ENCODE results near the gene ZG16B. TPM values are rescaled to one million over a fixed set of nuclear protein-coding genes. Genes with fewer than 3 reads are reported as not detected.

The ZG16B gene
- total RNA-seq, 4 donors from 2014 or later: not detected

DNA sequence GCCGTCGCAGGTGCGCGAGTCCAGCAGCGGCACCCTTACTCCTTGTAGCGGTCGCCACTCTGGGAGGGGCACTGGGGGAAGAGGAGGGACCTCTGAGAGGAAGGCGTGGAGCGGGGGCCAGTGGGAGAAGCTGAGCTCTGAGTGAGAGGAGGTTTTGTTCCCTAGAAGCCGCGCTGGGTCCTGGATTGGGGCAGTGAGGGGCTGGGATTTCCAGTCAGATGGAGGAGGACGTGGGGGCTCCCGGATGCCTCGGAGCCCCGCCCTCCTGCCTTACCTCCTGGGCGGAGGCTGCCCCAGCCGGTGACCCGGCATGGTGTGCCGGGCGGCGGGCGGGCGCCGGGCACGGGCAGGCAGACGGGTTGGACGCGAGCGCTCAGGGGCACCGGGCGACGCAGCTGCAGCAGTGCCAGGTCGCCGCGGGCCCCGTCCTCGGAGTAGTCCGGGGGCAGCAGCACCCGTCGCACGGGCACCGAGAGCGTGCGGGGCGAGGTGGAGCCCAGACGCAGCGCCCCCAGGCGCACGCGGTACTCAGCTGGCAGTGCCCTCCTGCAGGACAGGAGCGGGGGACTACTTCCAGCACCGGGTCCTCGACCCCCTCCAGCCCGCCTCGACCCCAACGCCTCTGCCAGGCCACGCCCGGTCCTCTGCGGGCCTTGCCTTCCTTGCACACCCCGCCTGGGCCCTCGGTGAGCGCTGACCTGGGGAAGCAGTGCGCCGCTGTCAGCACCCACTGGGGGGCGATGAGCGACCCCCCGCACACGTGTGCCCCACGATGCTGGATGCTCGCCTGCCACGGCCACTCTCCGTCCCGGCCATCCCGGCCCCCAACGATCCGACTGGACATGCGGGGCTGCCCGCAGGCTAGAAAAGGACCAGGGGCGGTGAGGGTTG lies 44.8 kb upstream of the ZG16B start:
- 44% methylated on average over 14 of the region's 79 CpGs for WGBS
- TF ChIP-seq POLR2AphosphoS5 (IDR thresholded peaks at IDR 0.05): no peak
- TF ChIP-seq EP300 (IDR thresholded peaks at IDR 0.05): no peak
- TF ChIP-seq, protein P1, sequence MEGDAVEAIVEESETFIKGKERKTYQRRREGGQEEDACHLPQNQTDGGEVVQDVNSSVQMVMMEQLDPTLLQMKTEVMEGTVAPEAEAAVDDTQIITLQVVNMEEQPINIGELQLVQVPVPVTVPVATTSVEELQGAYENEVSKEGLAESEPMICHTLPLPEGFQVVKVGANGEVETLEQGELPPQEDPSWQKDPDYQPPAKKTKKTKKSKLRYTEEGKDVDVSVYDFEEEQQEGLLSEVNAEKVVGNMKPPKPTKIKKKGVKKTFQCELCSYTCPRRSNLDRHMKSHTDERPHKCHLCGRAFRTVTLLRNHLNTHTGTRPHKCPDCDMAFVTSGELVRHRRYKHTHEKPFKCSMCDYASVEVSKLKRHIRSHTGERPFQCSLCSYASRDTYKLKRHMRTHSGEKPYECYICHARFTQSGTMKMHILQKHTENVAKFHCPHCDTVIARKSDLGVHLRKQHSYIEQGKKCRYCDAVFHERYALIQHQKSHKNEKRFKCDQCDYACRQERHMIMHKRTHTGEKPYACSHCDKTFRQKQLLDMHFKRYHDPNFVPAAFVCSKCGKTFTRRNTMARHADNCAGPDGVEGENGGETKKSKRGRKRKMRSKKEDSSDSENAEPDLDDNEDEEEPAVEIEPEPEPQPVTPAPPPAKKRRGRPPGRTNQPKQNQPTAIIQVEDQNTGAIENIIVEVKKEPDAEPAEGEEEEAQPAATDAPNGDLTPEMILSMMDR (IDR thresholded peaks at IDR 0.05): no peak
- TF ChIP-seq POLR2A (IDR thresholded peaks at IDR 0.05; ENCODE audit: low read depth): no peak
- Histone ChIP-seq H3K27ac (replicated peaks in 1 of 4) (no peak overlapping the region), H3K4me3 (peak overlapping the region; percentile 39 to 53 (median 42)), H3K9me3 (no peaks in the 10 kb centered on the region), H3K36me3 (no peaks in the 10 kb centered on the region), H3K27me3 (peaks cover 0 to 64% (median 29%) of the 10 kb centered on the region in 4 donors), H3K4me1 (peaks cover 6 to 14% (median 12%) of the 10 kb centered on the region in 4 donors)
- no peak for DNase-seq (ENCODE audit: extremely low spot score)
- intact Hi-C loops (cut with DNase I): no loop called here

DNA sequence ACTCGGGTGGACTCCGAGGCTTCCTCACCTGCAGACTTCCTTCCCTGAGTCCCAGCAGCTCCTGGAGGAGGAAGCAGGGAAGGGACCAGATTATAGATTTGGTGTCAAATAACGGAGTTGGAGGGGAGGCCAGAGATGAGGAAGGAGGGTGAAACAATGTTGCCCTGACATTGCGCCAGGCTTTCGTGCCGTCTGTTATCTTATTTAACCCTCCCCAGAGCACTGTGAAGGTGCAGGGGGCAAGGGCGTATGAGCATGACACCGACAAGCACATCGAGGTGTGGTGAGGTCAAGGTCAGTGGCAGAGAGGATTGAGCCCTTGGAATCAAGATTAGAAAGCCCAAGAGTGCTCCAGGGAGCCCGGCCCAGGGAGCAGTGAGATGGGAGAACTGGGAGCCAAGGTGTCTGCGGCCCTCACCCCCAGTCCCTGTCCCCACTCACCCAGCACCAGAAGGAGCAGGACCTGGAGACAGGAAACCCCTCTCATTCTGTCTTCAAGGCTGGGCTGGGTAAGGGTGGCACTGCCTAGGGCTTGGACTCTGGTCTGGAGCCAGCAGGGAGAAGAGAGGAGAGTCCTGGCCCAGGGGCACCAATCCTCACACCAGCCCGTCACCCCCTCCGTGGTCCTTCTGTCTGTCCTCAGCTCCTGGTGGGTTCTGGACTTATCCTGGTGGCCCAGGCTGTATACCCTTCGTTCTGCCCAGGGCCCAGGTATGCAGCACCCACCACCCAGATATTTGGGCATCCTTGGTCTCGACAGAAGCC lies 43.9 kb upstream of the ZG16B start:
- peaks cover 6 to 14% (median 12%) of the 10 kb centered on the region in 4 donors for H3K4me1 ChIP-seq
- 67% methylated on average over 15 of the region's 15 CpGs for WGBS
- H3K27ac ChIP-seq (replicated peaks in 1 of 4): no peak overlapping the region
- peaks cover 0 to 73% (median 31%) of the 10 kb centered on the region in 4 donors for H3K27me3 ChIP-seq
- no peaks in the 10 kb centered on the region for H3K9me3 ChIP-seq
- no peak for TF ChIP-seq EP300 (IDR thresholded peaks at IDR 0.05)
- TF ChIP-seq, protein P1 (IDR thresholded peaks at IDR 0.05): no peak
- no peak for TF ChIP-seq POLR2AphosphoS5 (IDR thresholded peaks at IDR 0.05)
- TF ChIP-seq POLR2A (IDR thresholded peaks at IDR 0.05; ENCODE audit: low read depth): no peak
- H3K36me3 ChIP-seq: no peaks in the 10 kb centered on the region
- no peak overlapping the region for H3K4me3 ChIP-seq
- no peak for DNase-seq (ENCODE audit: extremely low spot score)
- intact Hi-C loops (cut with DNase I): no loop called here

DNA sequence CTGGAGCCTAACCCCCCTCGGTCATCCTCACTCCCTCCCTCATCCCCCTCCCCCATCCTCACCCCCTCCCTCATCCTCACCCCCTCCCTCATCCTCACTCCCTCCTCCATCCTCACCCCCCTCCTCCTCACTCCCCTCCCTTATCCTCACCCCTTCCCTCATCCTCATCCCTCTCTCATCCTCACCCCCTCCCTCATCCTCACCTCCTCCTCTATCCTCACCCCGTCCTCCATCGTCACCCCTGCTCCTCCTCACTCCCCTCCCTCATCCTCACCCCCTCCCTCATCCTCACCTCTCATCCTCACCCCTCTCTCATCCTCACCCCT lies 43.3 kb upstream of the ZG16B start:
- peaks cover 6 to 14% (median 12%) of the 10 kb centered on the region in 4 donors for H3K4me1 ChIP-seq
- TF ChIP-seq, protein P1 (IDR thresholded peaks at IDR 0.05): no peak
- no peak for TF ChIP-seq POLR2A (IDR thresholded peaks at IDR 0.05; ENCODE audit: low read depth)
- TF ChIP-seq EP300 (IDR thresholded peaks at IDR 0.05): no peak
- TF ChIP-seq POLR2AphosphoS5 (IDR thresholded peaks at IDR 0.05): no peak
- peaks cover 0 to 78% (median 31%) of the 10 kb centered on the region in 4 donors for H3K27me3 ChIP-seq
- H3K4me3 ChIP-seq: no peak overlapping the region
- intact Hi-C loops (cut with DNase I): no loop called here
- DNase-seq (ENCODE audit: extremely low spot score): no peak
- 42% methylated on average over 3 of the region's 3 CpGs for WGBS
- no peak overlapping the region for H3K27ac ChIP-seq (replicated peaks in 1 of 4)
- H3K9me3 ChIP-seq: no peaks in the 10 kb centered on the region
- no peaks in the 10 kb centered on the region for H3K36me3 ChIP-seq

DNA sequence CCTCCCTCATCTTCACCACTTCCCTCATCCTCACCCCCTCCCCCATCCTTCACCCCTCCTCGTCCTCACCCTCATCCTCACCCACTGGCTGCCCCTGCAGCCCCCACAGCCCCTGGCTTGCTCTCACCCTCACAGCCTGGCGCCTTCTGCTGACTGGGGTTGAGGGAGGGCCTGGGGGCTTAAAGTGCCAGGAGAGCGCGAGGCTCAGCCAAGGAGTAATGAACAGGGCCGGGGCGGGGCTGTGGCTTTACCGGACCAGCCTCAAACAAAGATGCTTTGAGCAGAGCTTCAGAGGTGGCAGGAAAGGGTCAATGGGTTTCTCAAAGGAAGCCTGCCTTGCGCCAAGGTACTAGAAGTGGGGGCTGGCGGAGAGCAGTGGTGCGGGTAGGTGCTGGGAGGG lies 42.7 kb upstream of the ZG16B start, which contains the start of gene PRSS33:
TSS of gene PRSS33 (minus strand) at position 155 of the 400 bp plus-strand sequence. CDS start 1,013 bp downstream, outside the sequence.
- Histone ChIP-seq H3K4me3 (no peak within 1 kb of the TSS), H3K36me3 (no peaks in the 10 kb centered on the region), H3K9me3 (no peaks in the 10 kb centered on the region), H3K4me1 (peaks cover 6 to 14% (median 12%) of the 10 kb centered on the region in 4 donors), H3K27ac (replicated peaks in 1 of 4) (no peak within 1 kb of the TSS), H3K27me3 (peaks cover 0 to 84% (median 31%) of the 10 kb centered on the region in 4 donors)
- no peak for DNase-seq (ENCODE audit: extremely low spot score)
- intact Hi-C loops (cut with DNase I): no loop called here
- WGBS: 43% methylated on average over 10 of the region's 10 CpGs
- TF ChIP-seq, protein P1 (IDR thresholded peaks at IDR 0.05): no peak
- no peak for TF ChIP-seq POLR2AphosphoS5 (IDR thresholded peaks at IDR 0.05)
- TF ChIP-seq EP300 (IDR thresholded peaks at IDR 0.05): no peak
- TF ChIP-seq POLR2A (IDR thresholded peaks at IDR 0.05; ENCODE audit: low read depth): no peak
